ENCODE measurements around the gene GPX4.
"Not testable (repeated sequence)": the region's sequence is repeated elsewhere in the genome, so short reads cannot be mapped to it uniquely, and the experiment has no call there.

GPX4 gene

GRCh38 chr19:1113986-1114483 is 10.2 kb downstream of the GPX4 start:
- DNase-seq (ENCODE audit: low spot score), result no peak

- not testable (repeated sequence) for DNase-seq (ENCODE audit: low spot score)
These were observed 10.9 kb downstream of the GPX4 start for GRCh38 chr19:1114728-1115127.

- DNase-seq (ENCODE audit: low spot score), result no peak
These were observed 12.0 kb downstream of the GPX4 start for GRCh38 chr19:1115646-1116420.

- no peak for DNase-seq (ENCODE audit: low spot score)
These were observed 13.2 kb downstream of the GPX4 start for GRCh38 chr19:1116726-1117581.

- no peak for DNase-seq (ENCODE audit: low spot score)
These were observed 13.9 kb downstream of the GPX4 start for GRCh38 chr19:1117654-1118053.

GRCh38 chr19:1118999-1119398 is 15.2 kb downstream of the GPX4 start:
- DNase-seq (ENCODE audit: low spot score), result no peak

GRCh38 chr19:1119475-1120217 is 15.9 kb downstream of the GPX4 start:
- no peak for DNase-seq (ENCODE audit: low spot score)

GRCh38 chr19:1121395-1121794 is 17.6 kb downstream of the GPX4 start:
- no peak for DNase-seq (ENCODE audit: low spot score)

GRCh38 chr19:1122021-1122971 is 18.5 kb downstream of the GPX4 start:
- no peak for DNase-seq (ENCODE audit: low spot score)

- peak; percentile 45 for DNase-seq (ENCODE audit: low spot score)
These were observed 19.2 kb downstream of the GPX4 start for GRCh38 chr19:1122972-1123363.

- no peak for DNase-seq (ENCODE audit: low spot score)
These were observed 19.6 kb downstream of the GPX4 start for GRCh38 chr19:1123381-1123780.

GRCh38 chr19:1123885-1124677 is 20.3 kb downstream of the GPX4 start:
- no peak for DNase-seq (ENCODE audit: low spot score)

- DNase-seq (ENCODE audit: low spot score), result no peak
These were observed 22.0 kb downstream of the GPX4 start for GRCh38 chr19:1125601-1126467.

- no peak for DNase-seq (ENCODE audit: low spot score)
These were observed 23.4 kb downstream of the GPX4 start for GRCh38 chr19:1126984-1127760.

- no peak for DNase-seq (ENCODE audit: low spot score)
These were observed 24.3 kb downstream of the GPX4 start for GRCh38 chr19:1128106-1128505.

GRCh38 chr19:1129084-1129483 is 25.3 kb downstream of the GPX4 start:
- DNase-seq (ENCODE audit: low spot score), result not testable (repeated sequence)

GRCh38 chr19:1129535-1129934 is 25.7 kb downstream of the GPX4 start:
- DNase-seq (ENCODE audit: low spot score), result no peak

Measured in SW480 (cell line).